Right lobe of liver (tissue), 6 donors: ENCODE results near the gene POLR2C. TPM values are rescaled to one million over a fixed set of nuclear protein-coding genes. Genes with fewer than 3 reads are reported as not detected.

Experiments
- ATAC-seq, 4 donors: fragments of 200-7000 bp; cut with Tn5 transposase; one replicate each; pipeline ENCODE4 v1.9.1; 2020; ENCODE audit warnings: mild to moderate bottlenecking in 4 of 4, moderate library complexity in 4 of 4
- DNase-seq, 3 donors: peaks; one replicate each; pipeline ENCODE4 v3.0.0-alpha.2; 2020
- H3K27ac ChIP-seq, 3 donors: fragments of 200-600 bp; one replicate each; pipeline ENCODE4 v1.8.0; 2022
- H3K27me3 ChIP-seq, 2 donors: fragments of 200-600 bp; one replicate each; pipeline ENCODE4 v1.8.0; 2022
- H3K36me3 ChIP-seq, 4 donors: fragments of 200-600 bp; sonication (generic) in 1 of 4; one replicate each; pipeline versions ENCODE4 v1.5.1 to v1.8.0; 2017 to 2022; ENCODE audit warnings: control low read depth in 1 of 4
- H3K4me1 ChIP-seq, 4 donors: fragments of 200-600 bp; sonication (generic) in 1 of 4; one replicate each; pipeline versions ENCODE4 v1.5.1 to v1.8.0; 2017 to 2022; ENCODE audit warnings: control low read depth in 1 of 4
- H3K4me3 ChIP-seq, 3 donors: fragments of 200-600 bp; one replicate each; pipeline ENCODE4 v1.8.0; 2022
- H3K9me3 ChIP-seq, 4 donors: fragments of 200-600 bp; sonication (generic) in 1 of 4; one replicate each; pipeline versions ENCODE4 v1.5.1 to v1.8.0; 2017 to 2022; ENCODE audit warnings: control low read depth in 1 of 4
- CTCF ChIP-seq, 4 donors: fragments of 200-600 bp in 3 of 4; fragments of 450-650 bp in 1 of 4; IDR thresholded peaks; one replicate each; pipeline versions ENCODE4 v1.5.1 to v1.8.0; 2016 to 2022; ENCODE audit warnings: antibody characterized with exemption in 4 of 4, mild to moderate bottlenecking in 2 of 4
- POLR2A ChIP-seq: fragments of 450-650 bp; IDR thresholded peaks from one replicate; pipeline ENCODE4 v1.6.1; 2017; ENCODE audit warnings: antibody characterized with exemption, mild to moderate bottlenecking
- WGBS: methylation state at CpG from one replicate; pipeline ENCODE4 v1.1.6; 2018; ENCODE audit warnings: low coverage, low lambda C conversion rate; ENCODE audit not compliant: insufficient coverage; ENCODE audit errors: missing lambda C conversion rate; 5-methylcytosine and 5-hydroxymethylcytosine counted together
- intact Hi-C, 2 donors: fragments of 100-400 bp; cut with DNase I; formaldehyde crosslinking; loops; one replicate each; pipeline versions ENCODE4 v1.11.2 to v1.14.1; 2022
- total RNA-seq, 6 experiments: library from RNA; depleted of rRNA in 2 of 6; stranded (reverse); fragments of >200 nt in 2 of 6; fragmentation: NEBNext Ultra II Directional in 3 of 6; extraction: Animal tissue kit (Norgen Biotek cat#: 25700) in 3 of 6; gene quantifications; one replicate each; pipeline versions ENCODE4 v1.1.0 to v1.2.4, GENCODE V29; 2016 to 2023
- donor health status: DM: no; HTN: yes; CAD: no.
- donor health status: DM: no; HTN: no; CAD: no.
- donor health status: DM: no; HTN: no; CAD: no.
- donor health status: DM: no; HTN: yes; CAD: no.
- donor health status: DM: no; HTN: yes; CAD: no.

The POLR2C gene
- total RNA-seq, 6 experiments from 2014 or later, result 27.7 to 70.2 (median 35.4) TPM

- intact Hi-C loops, result loop anchor here (5.0 to 10.0 kb wide), 6 partner anchors 54 to 214 kb away; partner anchors contain the start of gene POLR2C (in 1 of the 2)
- Histone ChIP-seq H3K4me3 (no peak overlapping the region), H3K27me3 (no peaks in the 10 kb centered on the region), H3K27ac (no peak overlapping the region), H3K36me3 (no peaks in the 10 kb centered on the region), H3K4me1 (peaks cover 0 to 8% (median 0%) of the 10 kb centered on the region in 4 donors), H3K9me3 (no peaks in the 10 kb centered on the region)
- TF ChIP-seq CTCF (IDR thresholded peaks at IDR 0.05) (no peak), POLR2A (no peak)
- ATAC-seq (no peak), DNase-seq (no peak)
- 66% methylated on average over 5 of the region's 6 CpGs for WGBS
Measured at GRCh38 chr16:57518922-57519321, 56.4 kb downstream of the POLR2C start.

GRCh38 chr16:57519796-57520360, 57.4 kb downstream of the POLR2C start:
- no peak overlapping the region for H3K27ac ChIP-seq
- H3K4me3 ChIP-seq, result no peak overlapping the region
- WGBS, result 3% methylated on average over 7 of the region's 10 CpGs
- peaks cover 0 to 8% (median 0%) of the 10 kb centered on the region in 4 donors for H3K4me1 ChIP-seq
- TF ChIP-seq POLR2A (no peak), CTCF (IDR thresholded peaks at IDR 0.05) (peak; percentile 94 to 99 (median 98))
- no peaks in the 10 kb centered on the region for H3K27me3 ChIP-seq
- ATAC-seq, result peak; percentile 84 to 92 (median 92)
- no peaks in the 10 kb centered on the region for H3K9me3 ChIP-seq
- peak; percentile 82 to 84 (median 83) for DNase-seq
- no peaks in the 10 kb centered on the region for H3K36me3 ChIP-seq
- intact Hi-C loops, result loop anchor here (5.0 to 10.0 kb wide), 6 partner anchors 55 to 215 kb away; partner anchors contain the start of gene POLR2C (in 1 of the 2)

Other genes starting within 250 kb of the POLR2C start
- 10 to 100 TPM; 19.3 to 26.8 (median 22.0) TPM for gene ARL2BP, start 217.4 kb upstream of the POLR2C start, total RNA-seq
- 1 to 10 TPM; 2.1 to 7.4 (median 3.8) TPM for gene PLLP, start 178.0 kb upstream of the POLR2C start, total RNA-seq
- under 1 TPM in 2 of 6 experiments, not detected in 4; 0.12 to 0.16 TPM for gene CCL22, start 103.9 kb upstream of the POLR2C start, total RNA-seq
- gene CX3CL1, start 90.2 kb upstream of the POLR2C start, total RNA-seq, result 10 to 100 TPM in 3 of 6 experiments, 1 to 10 TPM in 3; 3.3 to 20.5 (median 9.8) TPM
- not detected for gene CCL17, start 57.9 kb upstream of the POLR2C start, total RNA-seq
- 10 to 100 TPM; 23.3 to 27.4 (median 23.9) TPM for gene CIAPIN1, start 15.3 kb upstream of the POLR2C start, total RNA-seq
- 10 to 100 TPM; 43.2 to 81.4 (median 55.3) TPM for gene COQ9, start 15.2 kb upstream of the POLR2C start, total RNA-seq
- 10 to 100 TPM; 20.0 to 62.1 (median 36.7) TPM for gene DOK4, start 23.8 kb downstream of the POLR2C start, total RNA-seq
- gene CCDC102A, start 73.9 kb downstream of the POLR2C start, total RNA-seq, result 1 to 10 TPM in 5 of 6 experiments, under 1 TPM in 1; 0.97 to 1.9 (median 1.2) TPM
- gene ADGRG5, start 80.0 kb downstream of the POLR2C start, total RNA-seq, result under 1 TPM in 4 of 6 experiments, not detected in 2; 0.09 to 0.54 (median 0.18) TPM
- 1 to 10 TPM; 1.8 to 4.2 (median 3.4) TPM for gene ADGRG1, start 166.0 kb downstream of the POLR2C start, total RNA-seq
- gene ADGRG3, start 205.6 kb downstream of the POLR2C start, total RNA-seq, result 1 to 10 TPM in 1 of 6 experiments, under 1 TPM in 5; 0.37 to 1.6 (median 0.83) TPM
- under 1 TPM; 0.06 to 0.37 (median 0.19) TPM for gene DRC7, start 232.1 kb downstream of the POLR2C start, total RNA-seq